Fibroblast of pulmonary artery (primary cell): ENCODE measurements around the gene FAM234B.

Source experiments
- DNase-seq: peaks from one replicate; pipeline ENCODE4 v3.0.0-alpha.2; 2010; ENCODE audit warnings: low read depth
- H3K4me3 ChIP-seq: replicated peaks from 2 replicates; pipeline ENCODE4 v1.5.1; 2011; ENCODE audit warnings: low read depth, mild to moderate bottlenecking, control low read depth, low read length, moderate library complexity
- CTCF ChIP-seq: IDR thresholded peaks from 2 replicates; pipeline ENCODE4 v1.5.1; 2011; ENCODE audit warnings: mild to moderate bottlenecking, control low read depth, low read length, inconsistent platforms; ENCODE audit errors: missing control alignments

FAM234B gene

GRCh38 chr12:13102461-13103195, 58.4 kb downstream of the FAM234B start:
- no peak for TF ChIP-seq CTCF
- peak; percentile 44 for DNase-seq
- H3K4me3 ChIP-seq, result no peak overlapping the region

- no peak within 1 kb of the TSS for H3K4me3 ChIP-seq
- TF ChIP-seq CTCF, result no peak
- DNase-seq, result no peak
Observed at GRCh38 chr12:13103391-13104033, 59.3 kb downstream of the FAM234B start, which contains the start of gene GSG1. Gene GSG1, minus strand, starts transcription at chr12:13103667. Its CDS starts 155 bp downstream, at chr12:13103512.

GRCh38 chr12:13104409-13104808, 60.2 kb downstream of the FAM234B start:
- TF ChIP-seq CTCF, result no peak
- H3K4me3 ChIP-seq, result no peak overlapping the region
- DNase-seq, result no peak

GRCh38 chr12:13105781-13106180, 61.6 kb downstream of the FAM234B start:
- no peak overlapping the region for H3K4me3 ChIP-seq
- no peak for TF ChIP-seq CTCF
- no peak for DNase-seq

- DNase-seq, result no peak
- TF ChIP-seq CTCF, result no peak
Observed at GRCh38 chr12:13106666-13107065, 62.5 kb downstream of the FAM234B start.

GRCh38 chr12:13112968-13113367, 68.8 kb downstream of the FAM234B start:
- TF ChIP-seq CTCF, result no peak
- no peak overlapping the region for H3K4me3 ChIP-seq
- DNase-seq, result no peak

More at GRCh38 chr12:13106666-13107065, 62.5 kb downstream of the FAM234B start:
- H3K4me3 ChIP-seq, result no peak overlapping the region
